ENCODE data around the gene MRNIP.

GRCh38 chr5:179880848-179881590 lies 22.4 kb upstream of the MRNIP start:
- TF ChIP-seq CTCF (IDR thresholded peaks at IDR 0.05), result no peak
- TF ChIP-seq POLR2A (IDR thresholded peaks at IDR 0.05), result no peak

Measured in body of pancreas (tissue), 4 donors.